SK-N-SH (cell line): Measurements from ENCODE around the gene CARD19. TPM values are rescaled to one million over a fixed set of nuclear protein-coding genes. Genes with fewer than 3 reads are reported as not detected.

Experiments used
- CTCF ChIA-PET: fragments of 300-600, 350-600 bp; formaldehyde crosslinking; extraction: SDS; loops from one replicate; lab custom pipeline; 2021; lab: Yijun Ruan, JAX
- POLR2A ChIA-PET: fragments of 350-600 bp; sonication (Branson Sonifier 250); formaldehyde crosslinking; extraction: SDS; loops from one replicate; lab custom pipeline; 2020; ENCODE audit warnings: antibody characterized with exemption, inconsistent platforms; lab: Yijun Ruan, JAX
- DNase-seq: peaks from one replicate; pipeline ENCODE4 v3.0.0; 2012
- H2AFZ ChIP-seq: fragments of 200-600 bp; sonication (generic); 2 replicates; pipeline ENCODE4 v1.8.1; 2016; ENCODE audit warnings: antibody characterized with exemption, mild to moderate bottlenecking, low read depth
- H3F3A ChIP-seq: fragments of 200-600 bp; sonication (generic); replicated peaks from 2 replicates; pipeline ENCODE3; 2016; ENCODE audit warnings: antibody characterized with exemption, mild to moderate bottlenecking; ENCODE audit not compliant: insufficient read depth
- H3K27ac ChIP-seq, 2 experiments: fragments of 200-500 bp in 1 of 2; fragments of 200-600 bp in 1 of 2; sonication (Bioruptor generic) in 1 of 2; sonication (generic), shearing (Covaris generic) in 1 of 2; 2 replicates each; pipeline versions ENCODE4 v1.5.1 to v1.6.1; 2014 to 2016; ENCODE audit warnings: low read depth in 2 of 2, inconsistent platforms in 1 of 2, low read length in 1 of 2, mild to moderate bottlenecking in 1 of 2, mixed read lengths in 1 of 2
- H3K27me3 ChIP-seq: fragments of 200-600 bp; sonication (generic), shearing (Covaris generic); 2 replicates; pipeline ENCODE4 v1.6.1; 2016; ENCODE audit warnings: mixed run types; ENCODE audit not compliant: insufficient read depth
- H3K36me3 ChIP-seq, 2 experiments: fragments of 200-500 bp in 1 of 2; fragments of 200-600 bp in 1 of 2; sonication (Bioruptor generic) in 1 of 2; sonication (generic) in 1 of 2; replicated peaks in 1 of 2; 2 replicates each; pipeline versions ENCODE3 to v1.5.1; 2014 to 2016; ENCODE audit warnings: low read length in 1 of 2, mild to moderate bottlenecking in 1 of 2; ENCODE audit not compliant: insufficient read depth in 2 of 2, control insufficient read depth in 1 of 2
- H3K4me1 ChIP-seq, 2 experiments: fragments of 200-500 bp in 1 of 2; fragments of 200-600 bp in 1 of 2; sonication (Bioruptor generic) in 1 of 2; sonication (generic), shearing (Covaris generic) in 1 of 2; 2 replicates each; pipeline versions ENCODE4 v1.5.1 to v1.6.1; 2014 to 2016; ENCODE audit warnings: low read depth in 1 of 2, low read length in 1 of 2, mixed run types in 1 of 2; ENCODE audit not compliant: insufficient read depth in 2 of 2, control insufficient read depth in 1 of 2
- H3K4me2 ChIP-seq: fragments of 200-600 bp; sonication (generic), shearing (Covaris generic); 2 replicates; pipeline ENCODE4 v1.6.1; 2017; ENCODE audit warnings: mixed run types
- H3K4me3 ChIP-seq, 2 experiments: fragments of 200-500 bp in 1 of 2; fragments of 200-600 bp in 1 of 2; sonication (Bioruptor generic) in 1 of 2; sonication (generic), shearing (Covaris generic) in 1 of 2; 2 replicates each; pipeline versions ENCODE4 v1.5.1 to v1.8.1; 2014 to 2016; ENCODE audit warnings: low read depth in 2 of 2, inconsistent platforms in 1 of 2, low read length in 1 of 2, mild to moderate bottlenecking in 1 of 2, mixed read lengths in 1 of 2, moderate library complexity in 1 of 2
- H3K79me2 ChIP-seq: fragments of 200-600 bp; sonication (generic); 2 replicates; pipeline ENCODE4 v1.8.1; 2017; ENCODE audit warnings: mild to moderate bottlenecking; ENCODE audit not compliant: insufficient read depth
- H3K9ac ChIP-seq: fragments of 200-600 bp; sonication (generic); 2 replicates; pipeline ENCODE4 v1.6.1; 2017; ENCODE audit warnings: mixed run types
- H3K9me2 ChIP-seq: fragments of 200-600 bp; sonication (generic); 2 replicates; pipeline ENCODE4 v1.6.1; 2017; ENCODE audit warnings: mixed run types
- H3K9me3 ChIP-seq: fragments of 200-600 bp; sonication (generic); 2 replicates; pipeline ENCODE4 v1.6.1; 2017; ENCODE audit warnings: mixed run types, mild to moderate bottlenecking, moderate library complexity
- H4K20me1 ChIP-seq: fragments of 200-600 bp; sonication (generic); 2 replicates; pipeline ENCODE4 v1.6.1; 2017; ENCODE audit warnings: mild to moderate bottlenecking, mixed run types; ENCODE audit not compliant: insufficient read depth
- CHD2 ChIP-seq: fragments of 150-350 bp; IDR thresholded peaks from 2 replicates; pipeline ENCODE4 v1.6.1; 2018; ENCODE audit warnings: low read length; ENCODE audit not compliant: partially characterized antibody
- ELF1 ChIP-seq: IDR thresholded peaks from 2 replicates; pipeline ENCODE4 v1.4.0; 2012
- EP300 ChIP-seq, 2 experiments: IDR thresholded peaks; 2 replicates each; pipeline versions ENCODE4 v1.4.0 to v1.6.1; 2012; ENCODE audit warnings: borderline replicate concordance in 1 of 2, low read depth in 1 of 2, low read length in 1 of 2
- FOSL2 ChIP-seq: IDR thresholded peaks from 2 replicates; pipeline ENCODE4 v1.4.0; 2012; ENCODE audit warnings: low read depth, mild to moderate bottlenecking, moderate library complexity, borderline replicate concordance
- FOXJ3 ChIP-seq: sonication (generic); formaldehyde crosslinking; IDR thresholded peaks from 2 replicates; pipeline ENCODE4 v1.5.1; 2020; ENCODE audit warnings: mild to moderate bottlenecking, missing genetic modification reagents
- GABPA ChIP-seq: IDR thresholded peaks from 2 replicates; pipeline ENCODE4 v1.4.0; 2012; ENCODE audit warnings: low read depth, mild to moderate bottlenecking
- GATA2 ChIP-seq: sonication (generic); formaldehyde crosslinking; IDR thresholded peaks from 2 replicates; pipeline ENCODE4 v1.5.0; 2020; ENCODE audit warnings: mild to moderate bottlenecking, missing genetic modification reagents
- JUND ChIP-seq: IDR thresholded peaks from 2 replicates; pipeline ENCODE4 v1.4.0; 2012
- MXI1 ChIP-seq: IDR thresholded peaks from 2 replicates; pipeline ENCODE4 v1.6.1; 2012; ENCODE audit warnings: mild to moderate bottlenecking, low read depth, low read length, improper control_type of control experiment
- POLR2AphosphoS5 ChIP-seq: IDR thresholded peaks from 2 replicates; pipeline ENCODE4 v1.6.1; 2012; ENCODE audit warnings: low read depth, low read length
- RAD21 ChIP-seq: IDR thresholded peaks from 2 replicates; pipeline ENCODE4 v1.6.1; 2012; ENCODE audit warnings: mild to moderate bottlenecking, low read length
- RFX5 ChIP-seq: IDR thresholded peaks from 2 replicates; pipeline ENCODE4 v1.6.1; 2012; ENCODE audit warnings: mild to moderate bottlenecking, improper control_type of control experiment, low read length
- RXRA ChIP-seq: IDR thresholded peaks from 2 replicates; pipeline ENCODE4 v1.4.0; 2012; ENCODE audit warnings: low read depth, mild to moderate bottlenecking, borderline replicate concordance
- TCF12 ChIP-seq: IDR thresholded peaks from 2 replicates; pipeline ENCODE4 v1.4.0; 2012
- WGBS: methylation state at CpG from one replicate; pipeline ENCODE4 v1.1.6; 2017; ENCODE audit warnings: low lambda C conversion rate; 5-methylcytosine and 5-hydroxymethylcytosine counted together
- polyA plus RNA-seq, 3 experiments: library from polyadenylated mRNA; depleted of rRNA; stranded (reverse); fragments of >200 nt; gene quantifications; 2 replicates each; pipeline ENCODE4 v1.2.3, GENCODE V29; 2012
- TF ChIP-seq, protein P1 (sequence below): IDR thresholded peaks from 2 replicates; pipeline ENCODE4; 2012
- TF ChIP-seq, protein P2 (sequence below): fragments of 150-350 bp; IDR thresholded peaks from 2 replicates; pipeline ENCODE4 v1.6.1; 2016; ENCODE audit warnings: mild to moderate bottlenecking, low read depth, low read length
- TF ChIP-seq, protein P3 (sequence below): fragments of 150-350 bp; IDR thresholded peaks from 2 replicates; pipeline ENCODE4 v1.6.1; 2017; ENCODE audit warnings: antibody characterized with exemption, low read length, low read depth, borderline replicate concordance
- TF ChIP-seq, protein P4 (sequence below): IDR thresholded peaks from 2 replicates; pipeline ENCODE4 v1.4.0; 2012; ENCODE audit warnings: low read depth, borderline replicate concordance
- TF ChIP-seq, protein P5 (sequence below): IDR thresholded peaks from 2 replicates; pipeline ENCODE4 v1.4.0; 2012; ENCODE audit warnings: low read depth, borderline replicate concordance
- TF ChIP-seq, protein P6 (sequence below): IDR thresholded peaks from 2 replicates; pipeline ENCODE4 v1.6.1; 2012; ENCODE audit warnings: mild to moderate bottlenecking, low read depth, low read length, moderate library complexity

CARD19 gene
- polyA plus RNA-seq, 1 of the 3 experiments (the other 2 are of a cell fraction): 165 TPM

DNA sequence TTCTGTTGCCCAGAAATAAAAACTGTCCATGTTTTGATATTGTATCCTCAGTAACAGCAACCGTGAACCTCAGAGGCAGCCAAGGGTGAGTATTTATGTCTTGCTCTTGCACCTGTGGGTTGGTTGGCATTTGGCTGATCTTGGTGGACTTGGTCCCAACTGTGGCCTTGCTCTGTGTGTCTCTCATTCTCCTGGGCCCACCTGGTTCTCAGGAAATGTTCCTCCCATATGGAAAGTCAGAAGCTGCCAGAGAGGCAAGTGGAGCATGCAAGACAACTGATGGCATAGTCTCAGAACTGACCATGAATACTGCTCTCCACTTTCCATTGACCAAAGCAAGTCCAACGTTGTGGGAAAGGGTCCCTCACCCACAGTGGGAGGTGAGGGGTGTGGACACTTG lies 51.6 kb downstream of the CARD19 start (continued):
- TF ChIP-seq, protein P1, sequence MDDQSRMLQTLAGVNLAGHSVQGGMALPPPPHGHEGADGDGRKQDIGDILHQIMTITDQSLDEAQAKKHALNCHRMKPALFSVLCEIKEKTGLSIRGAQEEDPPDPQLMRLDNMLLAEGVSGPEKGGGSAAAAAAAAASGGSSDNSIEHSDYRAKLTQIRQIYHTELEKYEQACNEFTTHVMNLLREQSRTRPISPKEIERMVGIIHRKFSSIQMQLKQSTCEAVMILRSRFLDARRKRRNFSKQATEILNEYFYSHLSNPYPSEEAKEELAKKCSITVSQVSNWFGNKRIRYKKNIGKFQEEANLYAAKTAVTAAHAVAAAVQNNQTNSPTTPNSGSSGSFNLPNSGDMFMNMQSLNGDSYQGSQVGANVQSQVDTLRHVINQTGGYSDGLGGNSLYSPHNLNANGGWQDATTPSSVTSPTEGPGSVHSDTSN: no peak
- TF ChIP-seq, protein P2, sequence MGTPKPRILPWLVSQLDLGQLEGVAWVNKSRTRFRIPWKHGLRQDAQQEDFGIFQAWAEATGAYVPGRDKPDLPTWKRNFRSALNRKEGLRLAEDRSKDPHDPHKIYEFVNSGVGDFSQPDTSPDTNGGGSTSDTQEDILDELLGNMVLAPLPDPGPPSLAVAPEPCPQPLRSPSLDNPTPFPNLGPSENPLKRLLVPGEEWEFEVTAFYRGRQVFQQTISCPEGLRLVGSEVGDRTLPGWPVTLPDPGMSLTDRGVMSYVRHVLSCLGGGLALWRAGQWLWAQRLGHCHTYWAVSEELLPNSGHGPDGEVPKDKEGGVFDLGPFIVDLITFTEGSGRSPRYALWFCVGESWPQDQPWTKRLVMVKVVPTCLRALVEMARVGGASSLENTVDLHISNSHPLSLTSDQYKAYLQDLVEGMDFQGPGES: no peak
- TF ChIP-seq RXRA (no peak), RAD21 (no peak), GATA2 (CRISPR knock-in tag) (no peak), ELF1 (no peak)
- TF ChIP-seq, protein P3, sequence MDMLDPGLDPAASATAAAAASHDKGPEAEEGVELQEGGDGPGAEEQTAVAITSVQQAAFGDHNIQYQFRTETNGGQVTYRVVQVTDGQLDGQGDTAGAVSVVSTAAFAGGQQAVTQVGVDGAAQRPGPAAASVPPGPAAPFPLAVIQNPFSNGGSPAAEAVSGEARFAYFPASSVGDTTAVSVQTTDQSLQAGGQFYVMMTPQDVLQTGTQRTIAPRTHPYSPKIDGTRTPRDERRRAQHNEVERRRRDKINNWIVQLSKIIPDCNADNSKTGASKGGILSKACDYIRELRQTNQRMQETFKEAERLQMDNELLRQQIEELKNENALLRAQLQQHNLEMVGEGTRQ: no peak

DNA sequence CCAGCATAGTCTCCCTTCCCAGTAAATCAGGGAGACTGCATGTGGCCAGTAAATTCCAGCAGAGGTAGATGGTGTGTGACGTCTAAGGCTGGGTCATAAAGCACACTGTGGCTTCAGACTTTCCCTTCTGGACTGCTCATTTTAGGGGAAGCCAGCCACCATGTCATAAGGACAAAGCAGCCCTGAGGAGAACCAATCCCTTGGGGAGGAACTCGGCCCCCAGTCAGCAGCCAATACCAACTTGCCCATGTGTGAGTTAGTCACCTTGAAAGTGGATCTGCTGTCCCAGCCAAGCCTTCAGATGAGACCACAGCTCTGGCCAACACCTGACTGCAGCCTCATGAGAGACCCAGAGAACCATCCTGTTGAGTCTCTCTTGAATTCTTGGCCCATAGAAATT lies 52.7 kb downstream of the CARD19 start:
- ChIA-PET CTCF (no interaction called here), POLR2A (no interaction called here)

More for the DNA sequence above, 52.7 kb downstream of the CARD19 start:
- Histone ChIP-seq H3K9me3 (no peaks in the 10 kb centered on the region), H3K4me1 (peaks cover 0 to 9% of the 10 kb centered on the region in 2 experiments; a peak in 1 of 4 replicates), H3F3A (no peaks in the 10 kb centered on the region), H4K20me1 (no peaks in the 10 kb centered on the region), H3K36me3 (no peaks in the 10 kb centered on the region), H3K27ac (no peak overlapping the region)
- TF ChIP-seq MXI1 (no peak), JUND (no peak), RFX5 (no peak), FOXJ3 (CRISPR knock-in tag) (no peak), GABPA (no peak), TCF12 (no peak), FOSL2 (no peak), RXRA (no peak), EP300 (IDR thresholded peaks at IDR 0.05; ENCODE audit: borderline replicate concordance in 1 of 2, low read depth in 1 of 2, low read length in 1 of 2) (no peak), CHD2 (no peak), POLR2AphosphoS5 (no peak)
- TF ChIP-seq, protein P2: no peak
- TF ChIP-seq, protein P4, sequence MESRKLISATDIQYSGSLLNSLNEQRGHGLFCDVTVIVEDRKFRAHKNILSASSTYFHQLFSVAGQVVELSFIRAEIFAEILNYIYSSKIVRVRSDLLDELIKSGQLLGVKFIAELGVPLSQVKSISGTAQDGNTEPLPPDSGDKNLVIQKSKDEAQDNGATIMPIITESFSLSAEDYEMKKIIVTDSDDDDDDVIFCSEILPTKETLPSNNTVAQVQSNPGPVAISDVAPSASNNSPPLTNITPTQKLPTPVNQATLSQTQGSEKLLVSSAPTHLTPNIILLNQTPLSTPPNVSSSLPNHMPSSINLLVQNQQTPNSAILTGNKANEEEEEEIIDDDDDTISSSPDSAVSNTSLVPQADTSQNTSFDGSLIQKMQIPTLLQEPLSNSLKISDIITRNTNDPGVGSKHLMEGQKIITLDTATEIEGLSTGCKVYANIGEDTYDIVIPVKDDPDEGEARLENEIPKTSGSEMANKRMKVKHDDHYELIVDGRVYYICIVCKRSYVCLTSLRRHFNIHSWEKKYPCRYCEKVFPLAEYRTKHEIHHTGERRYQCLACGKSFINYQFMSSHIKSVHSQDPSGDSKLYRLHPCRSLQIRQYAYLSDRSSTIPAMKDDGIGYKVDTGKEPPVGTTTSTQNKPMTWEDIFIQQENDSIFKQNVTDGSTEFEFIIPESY: no peak
- TF ChIP-seq, protein P5, sequence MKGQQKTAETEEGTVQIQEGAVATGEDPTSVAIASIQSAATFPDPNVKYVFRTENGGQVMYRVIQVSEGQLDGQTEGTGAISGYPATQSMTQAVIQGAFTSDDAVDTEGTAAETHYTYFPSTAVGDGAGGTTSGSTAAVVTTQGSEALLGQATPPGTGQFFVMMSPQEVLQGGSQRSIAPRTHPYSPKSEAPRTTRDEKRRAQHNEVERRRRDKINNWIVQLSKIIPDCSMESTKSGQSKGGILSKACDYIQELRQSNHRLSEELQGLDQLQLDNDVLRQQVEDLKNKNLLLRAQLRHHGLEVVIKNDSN: no peak
- TF ChIP-seq, protein P6, sequence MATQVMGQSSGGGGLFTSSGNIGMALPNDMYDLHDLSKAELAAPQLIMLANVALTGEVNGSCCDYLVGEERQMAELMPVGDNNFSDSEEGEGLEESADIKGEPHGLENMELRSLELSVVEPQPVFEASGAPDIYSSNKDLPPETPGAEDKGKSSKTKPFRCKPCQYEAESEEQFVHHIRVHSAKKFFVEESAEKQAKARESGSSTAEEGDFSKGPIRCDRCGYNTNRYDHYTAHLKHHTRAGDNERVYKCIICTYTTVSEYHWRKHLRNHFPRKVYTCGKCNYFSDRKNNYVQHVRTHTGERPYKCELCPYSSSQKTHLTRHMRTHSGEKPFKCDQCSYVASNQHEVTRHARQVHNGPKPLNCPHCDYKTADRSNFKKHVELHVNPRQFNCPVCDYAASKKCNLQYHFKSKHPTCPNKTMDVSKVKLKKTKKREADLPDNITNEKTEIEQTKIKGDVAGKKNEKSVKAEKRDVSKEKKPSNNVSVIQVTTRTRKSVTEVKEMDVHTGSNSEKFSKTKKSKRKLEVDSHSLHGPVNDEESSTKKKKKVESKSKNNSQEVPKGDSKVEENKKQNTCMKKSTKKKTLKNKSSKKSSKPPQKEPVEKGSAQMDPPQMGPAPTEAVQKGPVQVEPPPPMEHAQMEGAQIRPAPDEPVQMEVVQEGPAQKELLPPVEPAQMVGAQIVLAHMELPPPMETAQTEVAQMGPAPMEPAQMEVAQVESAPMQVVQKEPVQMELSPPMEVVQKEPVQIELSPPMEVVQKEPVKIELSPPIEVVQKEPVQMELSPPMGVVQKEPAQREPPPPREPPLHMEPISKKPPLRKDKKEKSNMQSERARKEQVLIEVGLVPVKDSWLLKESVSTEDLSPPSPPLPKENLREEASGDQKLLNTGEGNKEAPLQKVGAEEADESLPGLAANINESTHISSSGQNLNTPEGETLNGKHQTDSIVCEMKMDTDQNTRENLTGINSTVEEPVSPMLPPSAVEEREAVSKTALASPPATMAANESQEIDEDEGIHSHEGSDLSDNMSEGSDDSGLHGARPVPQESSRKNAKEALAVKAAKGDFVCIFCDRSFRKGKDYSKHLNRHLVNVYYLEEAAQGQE: no peak
- TF ChIP-seq, all 33 proteins: peak for 0
- H3K79me2 ChIP-seq: no peaks in the 10 kb centered on the region
- H3K9ac ChIP-seq: no peak overlapping the region
- 53% methylated on average over 2 of the region's 2 CpGs for WGBS
- no peak for DNase-seq
- no peaks in the 10 kb centered on the region for H3K27me3 ChIP-seq
- no peak overlapping the region for H3K4me2 ChIP-seq
- no peak overlapping the region for H2AFZ ChIP-seq
- H3K4me3 ChIP-seq: no peak overlapping the region
- H3K9me2 ChIP-seq: no peaks in the 10 kb centered on the region
